Endothelial cell of umbilical vein (primary cell): Measurements from ENCODE around the gene HOXB5. TPM values are rescaled to one million over a fixed set of nuclear protein-coding genes. Genes with fewer than 3 reads are reported as not detected.

ENCODE experiments used
- BruUV-seq: library from RNA; stranded (reverse); fragments of 400-500 nt; replicated peaks from 2 replicates; lab custom pipeline; 2021; lab: Mats Ljungman, UMichigan
- CTCF ChIA-PET: fragments of 300-600, 350-600 bp; sonication (Branson Sonifier 250); formaldehyde crosslinking; loops from one replicate; lab custom pipeline; 2021; ENCODE audit warnings: antibody characterized with exemption, inconsistent platforms; lab: Charles Lee
- POLR2A ChIA-PET: fragments of 300-600, 350-600 bp; sonication (Branson Sonifier 250); formaldehyde crosslinking; loops from one replicate; lab custom pipeline; 2021; ENCODE audit warnings: antibody characterized with exemption, inconsistent platforms; lab: Charles Lee
- DNase-seq: peaks from one replicate; pipeline ENCODE4 v3.0.0-alpha.2; 2011; ENCODE audit warnings: low read depth, low spot score
- FAIRE-seq: peaks from 2 replicates; lab custom pipeline; 2011; peaks lifted over from hg19 to GRCh38; lab: Jason Lieb, UNC
- H2AFZ ChIP-seq: 2 replicates; pipeline ENCODE4 v1.6.0; 2012; ENCODE audit warnings: low read depth, low read length, control low read depth, inconsistent platforms
- H3K27ac ChIP-seq: 2 replicates; pipeline ENCODE4 v1.5.1; 2011; ENCODE audit warnings: low read depth, mild to moderate bottlenecking, control low read depth, low read length, moderate library complexity; ENCODE audit not compliant: insufficient read depth
- H3K27me3 ChIP-seq, 2 experiments: 2 replicates each; pipeline versions ENCODE4 v1.6.0 to v1.6.1; 2011; ENCODE audit warnings: low read length in 2 of 2, mixed read lengths in 1 of 2; ENCODE audit not compliant: control insufficient read depth in 2 of 2, insufficient read depth in 2 of 2
- H3K36me3 ChIP-seq, 2 experiments: 2 replicates in 1 of 2; 3 replicates in 1 of 2; pipeline ENCODE4 v1.5.1; 2011; ENCODE audit warnings: low read length in 2 of 2, mild to moderate bottlenecking in 1 of 2, moderate library complexity in 1 of 2; ENCODE audit not compliant: control insufficient read depth in 2 of 2, insufficient read depth in 2 of 2; ENCODE audit errors: extremely low read depth in 1 of 2
- H3K4me1 ChIP-seq: 3 replicates; pipeline ENCODE4 v1.5.1; 2011; ENCODE audit warnings: mild to moderate bottlenecking, low read length; ENCODE audit not compliant: control insufficient read depth, insufficient read depth; ENCODE audit errors: extremely low read depth
- H3K4me2 ChIP-seq: 2 replicates; pipeline ENCODE4 v1.6.1; 2011; ENCODE audit warnings: low read length, control low read depth, mixed read lengths; ENCODE audit not compliant: insufficient read depth
- H3K4me3 ChIP-seq, 3 experiments: fragments of 200-600 bp in 1 of 3; sonication (generic), shearing (Covaris generic) in 1 of 3; replicated peaks in 1 of 3; 2 replicates each; pipeline ENCODE4 v1.5.1; 2011 to 2016; ENCODE audit warnings: control low read depth in 3 of 3, low read length in 3 of 3, mild to moderate bottlenecking in 2 of 3, inconsistent platforms in 1 of 3, low read depth in 1 of 3, moderate library complexity in 1 of 3; ENCODE audit not compliant: insufficient read depth in 1 of 3
- H3K79me2 ChIP-seq: 2 replicates; pipeline ENCODE4 v1.6.0; 2012; ENCODE audit warnings: low read length, inconsistent platforms; ENCODE audit not compliant: control insufficient read depth, insufficient read depth
- H3K9ac ChIP-seq: replicated peaks from 2 replicates; pipeline ENCODE3; 2011; ENCODE audit warnings: low read length, control low read depth; ENCODE audit not compliant: insufficient read depth; ENCODE audit errors: extremely low read depth
- H3K9me1 ChIP-seq: replicated peaks from 3 replicates; pipeline ENCODE4 v1.6.0; 2011; ENCODE audit warnings: mild to moderate bottlenecking, low read length; ENCODE audit not compliant: control insufficient read depth, insufficient read depth; ENCODE audit errors: extremely low read depth
- H3K9me3 ChIP-seq: replicated peaks from 2 replicates; pipeline ENCODE4 v1.5.1; 2012; ENCODE audit warnings: low read length, inconsistent platforms; ENCODE audit not compliant: control insufficient read depth, insufficient read depth
- H4K20me1 ChIP-seq: replicated peaks from 2 replicates; pipeline ENCODE3; 2011; ENCODE audit warnings: mild to moderate bottlenecking, low read length; ENCODE audit not compliant: control insufficient read depth, insufficient read depth; ENCODE audit errors: extremely low read depth
- CTCF ChIP-seq, 2 donors: IDR thresholded peaks; 1 replicate in 1 of 2; 2 replicates in 1 of 2; pipeline ENCODE4 v1.5.1; 2011; ENCODE audit warnings: low read length in 2 of 2, mild to moderate bottlenecking in 2 of 2, moderate library complexity in 2 of 2, control low read depth in 1 of 2, inconsistent platforms in 1 of 2, low read depth in 1 of 2; ENCODE audit not compliant: insufficient read depth in 1 of 2; ENCODE audit errors: extremely low read depth in 1 of 2
- EZH2 ChIP-seq: IDR thresholded peaks from 2 replicates; pipeline ENCODE4 v1.6.1; 2012; ENCODE audit warnings: borderline replicate concordance, low read depth, mild to moderate bottlenecking, moderate library complexity, low read length, inconsistent platforms; ENCODE audit not compliant: severe bottlenecking
- FOS ChIP-seq: IDR thresholded peaks from 2 replicates; pipeline ENCODE4 v1.6.1; 2011; ENCODE audit warnings: mild to moderate bottlenecking, low read length, moderate library complexity, borderline replicate concordance; ENCODE audit not compliant: insufficient read depth
- GATA2 ChIP-seq: IDR thresholded peaks from 2 replicates; pipeline ENCODE4 v1.7.0; 2011; ENCODE audit warnings: low read depth, mild to moderate bottlenecking, moderate library complexity, mixed read lengths, low read length; ENCODE audit not compliant: insufficient read length, insufficient read depth
- JUN ChIP-seq: IDR thresholded peaks from 2 replicates; pipeline ENCODE4 v1.6.1; 2011; ENCODE audit warnings: borderline replicate concordance, low read depth; ENCODE audit not compliant: insufficient read length, insufficient read depth
- MYC ChIP-seq: IDR thresholded peaks from one replicate; pipeline ENCODE4 v1.6.1; 2011; ENCODE audit warnings: mild to moderate bottlenecking, low read depth, low read length
- POLR2A ChIP-seq: IDR thresholded peaks from 2 replicates; pipeline ENCODE4 v1.6.1; 2012; ENCODE audit warnings: low read depth, mild to moderate bottlenecking, control low read depth, low read length
- POLR2AphosphoS5 ChIP-seq: IDR thresholded peaks from 2 replicates; pipeline ENCODE4 v1.6.1; 2012; ENCODE audit warnings: low read depth, mild to moderate bottlenecking, control low read depth, low read length, moderate library complexity; ENCODE audit not compliant: insufficient read depth
- dilution Hi-C: fragments of 300-500 bp; cut with MboI; formaldehyde crosslinking; loops from one replicate; pipeline ENCODE4 v1.15.0; 2019; ENCODE audit warnings: low sequenced_read_pairs; ENCODE audit not compliant: extremely low pct_ligation_motif_present
- intact Hi-C: fragments of 100-400 bp; cut with micrococcal nuclease; formaldehyde crosslinking; loops from one replicate; pipeline ENCODE4 v1.10.0; 2022
- polyA plus RNA-seq, 4 experiments: library from polyadenylated mRNA; depleted of rRNA in 3 of 4; stranded (reverse) in 3 of 4; unstranded in 1 of 4; fragments of >200 nt; gene quantifications; 2 replicates each; pipeline versions ENCODE4 v1.2.1 to v1.2.3, GENCODE V29; 2011 to 2012; ENCODE audit warnings: missing spikeins in 1 of 4
- total RNA-seq: library from RNA; stranded (reverse); gene quantifications from 2 replicates; pipeline ENCODE4 v1.2.3, GENCODE V29; 2021
- TF ChIP-seq, protein P1 (sequence below): IDR thresholded peaks from 2 replicates; pipeline ENCODE4 v1.6.1; 2011; ENCODE audit not compliant: insufficient read depth, insufficient read length

Gene HOXB5
- total and polyA plus RNA-seq, 2 donors (not counting 3 experiments of a cell fraction or from before 2014, with no cell fraction given) = 2.0 to 8.5 TPM

DNA sequence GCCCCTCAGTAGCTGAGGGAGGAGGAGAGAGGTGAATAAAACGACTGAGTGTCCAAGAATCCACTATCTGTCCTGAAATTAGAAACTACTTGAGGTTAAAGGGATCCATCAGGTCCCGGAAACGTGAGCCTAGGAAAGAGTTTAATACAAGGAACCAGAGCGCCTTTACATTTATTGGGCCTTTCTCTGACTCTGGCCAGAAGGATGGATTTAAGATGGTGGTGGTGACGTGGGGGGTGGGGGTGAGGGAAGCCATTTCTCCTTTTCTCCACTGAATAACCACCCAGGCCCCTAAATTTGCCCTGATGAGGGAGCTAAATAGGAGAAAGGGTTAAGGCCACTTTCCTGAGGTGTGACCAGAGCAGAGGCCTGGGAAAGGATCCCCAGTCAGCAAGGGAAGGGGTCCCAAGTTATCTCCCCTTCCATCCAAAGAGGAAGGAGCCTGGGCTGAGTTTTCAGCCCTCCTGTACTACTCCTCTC, 33.6 kb upstream of the HOXB5 start:
- no TSS peak for BruUV-seq
- POLR2A ChIA-PET = no interaction called here
- DNase-seq (no peak), FAIRE-seq (no peak)
- Histone ChIP-seq H3K9ac (no peak overlapping the region), H3K9me3 (no peaks in the 10 kb centered on the region), H4K20me1 (no peaks in the 10 kb centered on the region), H3K4me2 (no peak overlapping the region), H3K36me3 (no peaks in the 10 kb centered on the region), H2AFZ (no peak overlapping the region), H3K4me3 (no peak overlapping the region), H3K27me3 (peaks cover 72 to 96% of the 10 kb centered on the region in 2 experiments), H3K4me1 (peaks cover 13% of the 10 kb centered on the region), H3K79me2 (no peaks in the 10 kb centered on the region), H3K27ac (no peak overlapping the region), H3K9me1 (no peaks in the 10 kb centered on the region)
- no peak for TF ChIP-seq JUN
- no peak for TF ChIP-seq EZH2
- TF ChIP-seq FOS = no peak
- TF ChIP-seq, protein P1, sequence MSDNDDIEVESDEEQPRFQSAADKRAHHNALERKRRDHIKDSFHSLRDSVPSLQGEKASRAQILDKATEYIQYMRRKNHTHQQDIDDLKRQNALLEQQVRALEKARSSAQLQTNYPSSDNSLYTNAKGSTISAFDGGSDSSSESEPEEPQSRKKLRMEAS = no peak
- TF ChIP-seq MYC = no peak
- no peak for TF ChIP-seq POLR2AphosphoS5
- no peak for TF ChIP-seq POLR2A
- TF ChIP-seq GATA2 = no peak
- no peak for TF ChIP-seq CTCF (IDR thresholded peaks at IDR 0.05; ENCODE audit: extremely low read depth in 1 of 2, insufficient read depth in 1 of 2, low read depth in 1 of 2, low read length in 2 of 2)
- intact Hi-C loops = no loop called here
- dilution Hi-C loops = no loop called here
- CTCF ChIA-PET = interaction anchor here (3.2 kb wide), 1 partner anchor 9 kb away, joined by 73 read pairs; no protein-coding TSS in a partner anchor
